Right lung (tissue), 5 donors: ENCODE results near the gene FARP2. TPM values are rescaled to one million over a fixed set of nuclear protein-coding genes. Genes with fewer than 3 reads are reported as not detected.

Experiments used
- DNase-seq, 2 donors: peaks; one replicate each; pipeline ENCODE4 v3.0.0-alpha.2; 2013
- polyA plus RNA-seq, 5 donors: library from polyadenylated mRNA; unstranded; fragments of 120-200 nt; gene quantifications; one replicate each; pipeline versions ENCODE4 v1.2.1 to v1.2.3, GENCODE V29; 2013; ENCODE audit warnings: inconsistent platforms in 1 of 5, low replicate concordance in 1 of 5; ENCODE audit not compliant: insufficient read length in 5 of 5, insufficient read depth in 1 of 5

FARP2 gene
- polyA plus RNA-seq, 5 donors: 44.5 to 54.5 (median 50.0) TPM

DNA sequence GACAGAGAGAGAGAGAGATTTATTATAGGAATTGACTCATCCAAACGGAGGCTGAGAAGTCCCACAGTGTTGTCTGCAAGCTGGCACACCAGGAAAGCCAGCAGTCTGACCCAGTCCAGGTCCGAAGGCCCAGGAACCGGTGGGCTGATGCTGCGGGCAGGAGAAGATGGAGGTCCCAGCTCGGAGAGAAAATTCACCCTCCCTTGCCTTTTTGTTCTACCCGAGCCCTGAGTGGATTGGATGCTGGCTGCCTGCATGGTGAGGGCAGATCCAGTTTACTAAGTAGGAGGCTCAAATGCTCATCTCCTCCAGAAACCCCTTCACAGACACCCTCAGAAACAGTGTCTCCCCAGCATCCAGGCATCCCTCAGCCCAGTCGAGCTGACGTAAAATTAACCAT is 174.5 kb downstream of the FARP2 start:
- no peak for DNase-seq

DNA sequence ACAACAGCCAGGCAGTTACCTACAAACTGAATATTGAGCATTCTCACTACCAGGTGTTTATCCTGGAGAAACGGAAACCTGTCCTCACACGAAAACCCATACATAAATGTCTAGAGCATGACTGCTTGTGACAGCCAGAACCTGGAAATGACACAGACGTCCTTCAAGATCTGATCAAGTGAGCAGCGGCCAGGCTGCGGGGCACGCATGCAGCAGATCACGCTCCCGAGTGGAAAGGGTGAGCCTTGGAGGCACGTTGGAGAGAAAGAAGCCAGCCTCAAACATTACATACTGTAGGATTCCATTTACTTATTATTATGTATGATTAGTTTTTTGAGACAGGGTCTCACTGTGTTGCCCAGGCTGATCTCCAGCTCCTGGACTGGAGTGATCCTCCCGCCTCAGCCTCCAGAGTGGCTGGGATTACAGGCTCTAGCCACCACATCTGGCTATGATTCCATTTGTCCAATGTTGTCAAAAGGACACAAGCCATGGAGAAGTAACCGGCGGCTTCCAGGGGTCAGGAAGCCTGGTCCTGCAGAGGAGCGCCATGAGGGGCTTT is 175.2 kb downstream of the FARP2 start:
- no peak for DNase-seq

DNA sequence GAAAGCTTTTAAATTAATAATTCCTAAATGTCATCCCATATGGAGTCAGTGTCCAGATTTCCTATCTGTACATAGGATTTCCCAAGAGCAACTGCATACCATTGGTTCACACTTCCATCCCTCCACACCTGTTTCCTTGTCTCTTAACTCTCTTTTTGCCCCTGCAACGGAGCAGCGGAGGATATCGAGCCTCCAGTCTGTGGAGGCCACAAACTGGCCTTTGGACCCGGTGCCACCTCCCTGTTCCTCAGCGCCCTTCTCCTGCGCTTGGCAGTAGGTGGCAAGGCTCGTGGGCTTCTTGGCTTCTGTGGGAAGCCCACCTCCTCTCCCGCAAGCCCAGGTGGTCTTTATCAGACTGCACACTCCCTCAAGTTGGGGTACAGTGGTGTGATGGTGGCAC is 176.1 kb downstream of the FARP2 start:
- no peak for DNase-seq

DNA sequence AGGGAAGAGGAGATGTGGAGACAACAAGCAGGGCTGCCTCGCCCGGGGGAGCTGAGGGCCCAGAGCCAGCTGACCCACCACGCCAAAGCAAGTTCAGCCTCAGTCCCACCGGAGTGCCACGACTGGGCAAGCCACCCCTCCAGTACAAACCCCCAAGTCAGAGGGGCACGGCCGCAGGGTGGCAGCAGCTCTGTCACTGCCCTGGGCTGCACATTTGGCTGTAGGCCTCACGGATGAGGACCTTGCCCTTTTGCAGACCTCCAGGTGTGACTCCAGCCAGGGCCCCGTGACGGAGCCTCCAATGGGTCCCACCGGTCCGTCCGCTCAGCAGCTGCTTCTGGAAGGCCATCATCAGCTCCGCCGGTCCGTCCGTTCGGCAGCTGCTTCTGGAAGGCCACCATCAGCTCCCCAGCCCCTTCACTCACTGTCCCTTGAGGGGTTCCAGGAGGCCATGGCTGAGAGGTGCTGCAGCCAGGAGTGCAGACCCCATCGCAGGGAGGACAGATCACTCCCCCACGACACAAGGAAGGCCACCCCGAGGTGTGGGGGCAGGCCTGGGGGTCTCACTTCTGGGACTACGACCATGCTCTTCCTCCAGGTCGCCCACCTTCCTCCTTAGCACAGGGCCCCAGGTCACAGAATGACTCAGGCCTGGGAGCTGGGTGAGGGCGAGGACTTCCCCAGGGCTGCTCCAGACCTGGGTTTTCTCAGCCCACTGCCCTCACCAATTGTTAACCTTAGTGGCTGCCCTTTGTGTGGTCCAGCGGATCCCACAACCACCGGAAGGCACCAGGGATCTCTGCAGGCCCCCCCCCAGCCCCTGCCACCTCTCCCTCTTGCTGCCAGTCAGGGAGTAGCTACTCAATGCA is 176.9 kb downstream of the FARP2 start:
- no peak for DNase-seq

DNA sequence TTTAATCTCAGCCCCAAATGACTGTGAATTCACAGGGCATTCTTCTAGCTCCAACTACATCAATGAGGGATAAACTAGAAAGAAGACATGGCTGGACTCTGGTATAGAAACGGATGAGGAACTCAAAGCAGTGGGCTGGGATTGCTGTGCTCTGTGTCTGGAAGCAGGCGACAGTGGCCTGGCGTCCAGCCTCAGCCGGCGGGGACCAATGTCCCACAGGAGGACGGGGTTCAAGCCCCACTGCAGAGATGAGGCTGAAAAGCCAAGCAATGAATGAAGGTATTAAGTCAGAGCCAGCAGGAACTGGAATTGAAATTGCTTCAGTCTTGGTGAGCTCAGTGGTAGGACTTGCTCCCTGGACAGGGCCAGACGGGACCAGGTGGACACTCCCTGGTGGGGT is 178.2 kb downstream of the FARP2 start:
- no peak for DNase-seq

DNA sequence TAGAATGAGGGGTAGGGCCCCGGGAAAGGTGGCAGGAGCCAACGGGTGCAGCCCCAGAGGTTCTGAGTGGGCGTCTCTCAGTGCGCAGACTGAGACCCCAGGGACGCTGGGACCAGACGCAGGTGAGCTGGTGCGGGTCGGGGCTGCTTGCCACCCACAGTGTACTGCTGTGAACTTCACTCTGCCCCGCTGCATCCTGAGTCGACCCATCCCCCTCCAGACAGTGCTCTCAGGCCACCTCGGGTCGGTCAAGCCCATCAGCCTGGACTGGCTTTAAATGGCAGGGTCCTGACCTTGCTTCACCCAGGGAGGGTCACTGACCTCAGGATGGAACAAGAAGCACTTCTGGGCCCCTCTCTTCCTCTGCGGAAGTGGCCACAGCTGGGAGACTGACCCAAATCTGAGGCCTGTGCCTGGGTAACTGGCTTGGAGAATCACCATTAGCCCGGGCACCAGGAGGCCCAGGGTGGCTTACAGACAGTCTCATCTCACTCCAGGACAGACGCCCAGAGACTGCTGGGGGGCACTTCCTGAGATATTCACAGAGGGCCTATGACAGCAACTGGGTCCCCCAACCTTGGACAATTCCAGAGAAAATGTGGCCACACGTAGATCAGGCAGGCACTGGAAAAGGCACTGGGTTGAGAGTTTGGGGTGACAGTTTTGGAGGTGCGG is 178.8 kb downstream of the FARP2 start:
- DNase-seq: no peak

DNA sequence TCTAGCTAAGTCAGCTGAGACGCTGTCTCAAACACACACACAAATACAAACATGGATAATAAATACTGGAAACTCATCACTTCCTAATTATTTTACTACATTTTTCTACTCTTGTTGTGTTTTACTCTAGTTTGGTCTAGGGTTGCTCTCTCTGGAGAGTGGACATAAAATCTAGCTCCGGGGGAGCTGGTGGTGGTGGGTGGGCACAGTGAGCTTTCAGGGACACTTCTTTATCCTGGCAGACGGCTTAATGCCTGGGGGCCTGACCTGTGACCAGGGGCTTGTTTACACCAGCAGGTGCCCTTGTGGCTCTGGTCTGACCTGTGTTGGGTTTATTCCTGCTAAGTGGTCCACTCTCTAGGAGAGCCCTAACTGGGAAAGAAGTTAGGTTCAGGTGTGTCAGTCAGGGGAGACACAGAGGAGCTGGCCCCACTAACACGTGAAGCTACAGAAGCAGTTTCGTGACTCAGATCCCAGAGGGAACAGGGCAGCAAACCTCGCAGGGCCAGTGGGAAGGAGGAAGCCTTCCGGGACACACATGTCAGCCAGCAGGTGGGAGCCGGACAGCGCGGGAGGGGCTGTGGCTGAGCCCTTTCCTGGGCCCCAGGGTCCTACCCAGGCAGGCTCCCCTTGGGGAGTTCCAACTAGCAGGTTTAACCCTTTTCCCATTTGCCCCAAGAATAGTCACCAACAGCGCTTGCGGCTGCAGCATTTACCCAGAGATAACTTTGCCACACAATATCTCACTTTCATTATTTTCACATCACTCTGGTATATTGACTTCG is 180.0 kb downstream of the FARP2 start:
- DNase-seq: no peak

DNA sequence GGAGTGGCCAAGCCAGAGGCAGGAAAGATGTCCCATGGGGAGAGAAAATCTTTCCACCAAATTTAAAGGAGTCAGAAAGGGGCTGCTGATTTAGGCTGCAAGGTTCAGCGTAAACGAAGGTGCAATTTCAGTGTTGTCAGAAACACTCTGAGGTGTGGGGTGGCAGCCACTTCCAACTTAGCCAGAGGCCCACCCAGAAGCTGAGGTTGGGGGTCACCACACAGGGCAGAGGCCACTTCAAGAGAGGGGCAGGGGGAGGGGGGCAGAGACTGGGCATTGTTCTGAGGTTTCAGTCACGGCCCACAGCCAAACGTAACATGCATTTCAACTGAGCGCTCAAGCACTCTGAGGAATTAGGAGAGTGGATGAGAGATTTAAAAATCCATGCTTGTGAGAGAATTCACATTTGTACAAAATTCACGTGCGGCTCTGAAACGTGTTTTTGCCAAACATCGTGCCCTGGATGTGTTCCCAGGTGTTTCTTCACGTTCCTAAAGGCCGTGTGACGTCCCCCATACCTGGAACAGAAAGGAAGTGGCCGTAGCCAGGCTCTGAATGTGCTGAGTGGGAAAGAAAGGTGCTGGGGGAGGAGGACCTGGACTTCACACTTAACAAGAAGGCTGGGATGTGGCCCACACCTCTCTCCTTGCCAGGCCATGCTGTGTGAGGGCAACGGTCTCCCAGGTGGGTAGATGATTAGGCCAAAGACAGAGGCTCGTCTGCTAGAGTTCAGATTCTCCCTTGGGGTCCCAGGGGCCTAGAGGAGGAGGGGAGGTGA is 182.9 kb downstream of the FARP2 start:
- DNase-seq: no peak

DNA sequence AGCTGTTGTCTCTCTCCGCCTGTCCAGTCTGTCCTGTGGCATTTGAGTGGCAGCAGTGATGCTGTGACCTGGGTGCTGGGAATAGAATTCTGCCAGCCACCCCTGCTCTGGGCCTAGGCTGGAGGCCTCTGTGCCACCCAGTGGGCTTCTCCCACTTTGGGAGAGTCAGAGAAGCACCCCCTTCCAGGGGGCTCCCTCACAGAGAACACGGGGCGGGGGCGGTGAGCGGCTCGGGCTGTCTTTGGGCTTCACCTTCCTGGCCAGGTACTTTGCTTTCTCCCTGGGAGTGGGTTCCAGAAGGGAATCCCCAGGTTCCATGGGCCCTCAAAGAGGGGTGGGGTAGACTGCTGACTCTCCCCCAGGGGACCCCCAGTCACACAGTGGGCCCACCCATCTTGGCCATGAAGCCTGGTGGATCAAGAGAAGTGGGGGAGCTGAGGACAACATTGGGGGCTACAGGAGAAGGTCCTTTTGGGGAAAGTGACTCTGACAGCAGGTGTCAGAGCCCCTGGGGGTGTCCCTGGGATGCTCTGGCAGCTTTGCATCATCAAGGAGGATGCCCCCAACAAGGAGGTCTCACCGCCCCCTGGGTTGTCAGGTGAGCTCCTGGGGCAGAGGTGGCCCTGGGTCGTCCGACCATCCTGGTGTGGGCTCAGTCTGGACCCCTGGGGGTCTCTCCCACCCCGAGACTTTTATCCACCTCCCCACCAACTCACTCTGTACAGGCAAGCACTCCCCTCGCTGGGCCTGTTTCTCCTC is 183.7 kb downstream of the FARP2 start:
- DNase-seq: no peak

DNA sequence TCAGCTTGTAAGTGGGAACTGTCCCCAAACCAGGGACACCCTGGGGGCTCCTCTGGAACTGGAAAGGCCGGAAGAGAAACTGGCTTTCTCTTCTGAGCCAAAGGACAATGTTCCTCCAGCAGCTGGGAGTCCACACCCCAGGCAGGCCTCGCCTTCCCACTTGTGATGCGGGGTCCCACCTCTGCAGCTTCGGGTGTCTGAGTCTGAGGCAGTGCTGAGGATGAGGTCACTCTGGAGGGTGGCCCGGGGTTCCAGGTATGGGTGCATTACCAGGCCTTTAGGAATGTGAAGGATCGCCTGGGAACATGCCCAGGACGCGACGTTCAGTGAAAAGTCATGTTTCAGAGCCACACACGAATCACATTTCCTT is 184.3 kb downstream of the FARP2 start:
- DNase-seq: no peak

DNA sequence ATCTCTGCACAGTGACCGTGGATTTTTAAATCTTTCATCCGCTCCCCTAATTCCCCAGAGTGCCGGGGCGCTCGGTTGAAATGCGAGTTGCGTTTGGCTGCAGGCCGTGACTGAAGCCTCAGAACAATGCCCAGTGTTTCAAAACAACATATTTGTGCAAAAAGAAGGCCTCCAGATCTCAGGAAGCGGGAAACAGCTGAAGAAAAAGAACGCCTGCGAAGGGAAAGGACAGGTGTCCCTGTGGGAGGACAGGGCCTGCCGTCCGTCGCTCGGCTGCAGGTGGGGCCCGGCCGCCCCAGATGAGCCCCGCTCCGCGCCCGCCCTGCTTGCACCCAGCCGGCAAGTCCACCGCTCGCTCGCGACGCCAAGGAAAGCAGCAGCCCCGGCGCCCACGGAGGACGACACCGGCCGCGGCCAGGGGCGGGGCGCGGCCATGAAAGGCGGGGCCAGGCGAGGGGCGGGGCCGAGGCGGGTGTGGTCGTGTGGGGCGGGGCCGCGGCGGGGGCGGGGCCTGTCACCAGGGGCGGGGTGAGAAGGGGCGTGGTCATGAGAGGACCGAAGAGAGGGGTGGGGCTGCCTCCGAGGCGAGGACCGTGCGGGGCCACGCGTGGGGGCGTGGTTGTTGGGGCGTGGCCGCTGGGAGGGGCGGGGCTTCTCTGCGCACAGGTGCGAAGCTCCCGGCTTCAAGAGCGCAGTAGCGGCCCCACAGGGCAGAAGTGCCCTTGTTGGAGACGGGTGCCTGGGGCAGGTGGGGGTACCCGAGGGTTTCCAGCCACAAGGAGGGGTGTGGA is 184.9 kb downstream of the FARP2 start:
- DNase-seq: no peak

DNA sequence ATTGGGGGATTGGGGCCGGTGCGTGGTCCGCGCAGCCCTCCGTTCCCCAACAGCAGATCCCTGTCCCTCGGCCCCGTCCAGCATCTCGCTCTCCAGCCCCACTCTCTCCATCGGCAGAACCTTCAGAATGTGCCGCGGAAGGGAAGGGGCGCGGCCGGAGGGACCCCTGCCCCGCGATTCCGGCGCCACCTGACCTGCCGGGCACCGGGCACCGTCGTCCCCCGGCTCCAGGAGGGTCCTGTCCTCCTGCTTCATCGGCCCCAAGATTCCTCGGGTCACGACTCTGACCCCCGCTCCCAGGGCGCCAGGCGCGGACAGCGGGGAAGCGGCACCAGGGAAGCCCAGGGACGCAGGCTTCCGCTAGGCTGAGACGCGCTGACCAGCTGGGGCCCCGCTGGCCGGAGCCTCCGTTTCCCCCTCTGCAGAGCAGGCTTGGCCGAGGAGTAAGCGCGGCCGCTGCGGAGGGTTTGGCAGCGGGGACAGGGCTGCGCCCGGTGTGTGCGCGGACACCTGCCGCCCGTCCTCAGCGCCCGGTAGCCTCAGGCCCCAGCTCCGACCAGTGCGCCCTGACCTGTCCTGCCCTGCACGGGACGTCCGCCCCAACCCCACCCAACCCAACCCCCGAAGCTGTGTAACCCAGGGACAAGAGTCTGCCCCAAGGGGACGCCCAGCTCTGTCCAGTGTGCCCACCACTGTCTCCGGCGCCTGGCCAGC is 185.6 kb downstream of the FARP2 start:
- no peak for DNase-seq

DNA sequence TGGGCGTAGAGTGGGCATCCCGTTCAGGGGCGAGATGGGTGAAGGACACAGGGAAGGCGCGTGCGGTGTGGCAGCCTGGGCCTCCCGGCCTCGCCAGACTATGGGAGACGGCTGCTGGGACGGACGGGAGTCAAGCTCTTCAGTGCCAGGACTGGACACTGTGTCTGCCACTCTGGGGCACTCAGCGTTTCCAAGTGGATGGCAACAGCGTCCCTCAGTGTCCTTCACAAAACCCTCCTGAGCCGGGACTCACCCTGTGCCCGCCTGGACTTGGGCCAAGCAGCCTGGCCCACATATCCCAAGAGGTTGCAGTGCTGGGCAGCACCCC is 186.2 kb downstream of the FARP2 start:
- no peak for DNase-seq

Other genes with a start within 250 kb of the FARP2 start
- 10 to 100 TPM; 18.3 to 25.0 (median 21.2) TPM for gene PASK, start 206.8 kb upstream of the FARP2 start, polyA plus RNA-seq
- gene PPP1R7, start 205.8 kb upstream of the FARP2 start, polyA plus RNA-seq: 10 to 100 TPM; 64.8 to 72.2 (median 68.5) TPM
- gene ANO7, start 167.6 kb upstream of the FARP2 start, polyA plus RNA-seq: 1 to 10 TPM; 1.7 to 2.7 (median 2.3) TPM
- 100 to 1,000 TPM; 301 to 450 (median 371) TPM for gene HDLBP, start 40.6 kb upstream of the FARP2 start, polyA plus RNA-seq
- gene SEPTIN2, start 40.4 kb upstream of the FARP2 start, polyA plus RNA-seq: 100 to 1,000 TPM; 464 to 647 (median 546) TPM
- gene STK25, start 152.3 kb downstream of the FARP2 start, polyA plus RNA-seq: 100 to 1,000 TPM; 170 to 209 (median 197) TPM
- gene BOK, start 202.5 kb downstream of the FARP2 start, polyA plus RNA-seq: 10 to 100 TPM; 14.8 to 35.3 (median 21.5) TPM